Endothelial cell of coronary artery (primary cell): Measurements from ENCODE around the gene KRT6C. TPM values are rescaled to one million over a fixed set of nuclear protein-coding genes. Genes with fewer than 3 reads are reported as not detected.

Source experiments
- total RNA-seq: library from RNA; depleted of rRNA; stranded (reverse); fragments of >200 nt; gene quantifications from 2 replicates; pipeline ENCODE4 v1.2.3, GENCODE V29; 2014

Gene KRT6C
- not detected in 2 replicates for total RNA-seq

GRCh38 chr12:52473768-52474167 is at the start of gene KRT6C:
TSS of gene KRT6C (minus strand) at chr12:52473805. CDS start at chr12:52473737, 68 bp downstream.

GRCh38 chr12:52519826-52520662 is 46.4 kb upstream of the KRT6C start, which contains the start of gene KRT5:
TSS of gene KRT5 (minus strand) at chr12:52520394. CDS start at chr12:52520296, 98 bp downstream.

GRCh38 chr12:52493172-52493571 is 19.6 kb upstream of the KRT6C start, which contains the start of gene KRT6A:
TSS of gene KRT6A (minus strand) at chr12:52493257. CDS start at chr12:52493188, 69 bp downstream.

DNA sequence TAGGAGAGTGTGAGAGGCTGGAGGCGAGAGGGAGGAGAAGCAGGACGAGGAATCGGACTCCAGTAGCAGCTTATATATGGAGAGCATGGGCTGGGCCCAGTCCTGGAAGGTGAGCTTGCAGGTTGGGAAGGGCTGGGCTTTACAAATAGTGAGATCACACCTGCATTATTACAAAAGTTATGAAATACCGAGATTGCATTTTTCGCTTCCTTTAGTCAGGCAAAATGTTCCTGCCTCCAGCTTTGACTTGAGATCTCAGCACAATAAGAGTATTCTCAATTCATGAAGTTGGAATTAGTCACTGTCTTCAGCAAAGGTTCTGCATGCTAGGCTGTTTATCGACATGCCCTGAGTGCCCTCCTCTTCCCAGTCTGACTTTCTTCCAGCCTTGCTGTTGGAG is 21.5 kb downstream of the KRT6C start, which contains the start of gene KRT6B:
KRT6B (minus strand) TSS at position 46 of the 400 bp plus-strand sequence. CDS start 68 bp downstream, outside the sequence.

DNA sequence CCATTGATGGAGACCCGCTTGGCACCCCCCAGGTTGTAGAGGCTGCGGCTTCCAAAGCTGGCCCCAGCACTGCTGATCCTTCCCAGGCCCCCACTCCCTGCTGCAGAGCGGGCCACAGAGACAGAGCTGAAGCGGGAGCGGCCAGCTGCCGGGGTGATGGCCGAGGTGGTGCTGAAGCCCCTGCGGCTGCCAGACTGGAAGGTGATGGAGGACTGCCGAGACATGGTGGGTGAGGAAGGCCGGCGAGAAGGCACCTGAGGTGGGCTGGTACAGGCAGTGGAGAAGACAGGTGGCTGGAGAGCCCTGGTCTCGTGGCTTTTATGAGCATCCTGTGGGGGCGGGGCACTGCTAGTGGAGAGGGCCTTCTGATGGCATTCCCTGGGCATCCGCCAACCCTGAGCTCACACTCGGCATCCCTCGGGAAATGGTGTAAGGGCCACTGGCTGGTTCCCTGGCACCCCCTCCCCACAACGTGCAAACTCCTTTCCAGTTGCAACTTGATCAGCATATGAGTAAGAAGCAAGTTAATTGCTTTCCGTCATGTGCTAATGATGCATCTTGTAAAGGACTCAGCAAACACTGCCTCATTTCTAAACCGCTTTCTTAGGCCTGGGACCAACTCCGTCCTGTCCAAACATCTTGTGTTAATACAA is 39.4 kb downstream of the KRT6C start, which contains the start of gene KRT75:
KRT75 (minus strand) TSS at position 291 of the 653 bp plus-strand sequence; CDS start at position 224, 67 bp downstream.

Other genes starting within 250 kb of the KRT6C start
- 1,160 and 1,591 TPM in 2 replicates for gene KRT7, start 240.6 kb downstream of the KRT6C start, total RNA-seq
- gene KRT86, start 199.2 kb downstream of the KRT6C start, total RNA-seq = 0.85 TPM in 1 of 2 replicates, not detected in the other
- 0.18 TPM in 1 of 2 replicates, not detected in the other for gene KRT81, start 182.3 kb downstream of the KRT6C start, total RNA-seq
- gene KRT83, start 152.4 kb downstream of the KRT6C start, total RNA-seq = not detected in 2 replicates
- not detected in 2 replicates for gene KRT85, start 106.3 kb downstream of the KRT6C start, total RNA-seq
- gene KRT84, start 88.2 kb downstream of the KRT6C start, total RNA-seq = not detected in 2 replicates
- not detected in 2 replicates for gene KRT82, start 67.5 kb downstream of the KRT6C start, total RNA-seq
- gene KRT75, start 39.4 kb downstream of the KRT6C start, total RNA-seq = not detected in 2 replicates
- gene KRT6B, start 21.7 kb downstream of the KRT6C start, total RNA-seq = under 0.01 TPM in 1 of 2 replicates, not detected in the other
- 0.27 and 0.56 TPM in 2 replicates for gene KRT6A, start 19.5 kb upstream of the KRT6C start, total RNA-seq
- 0.18 and 0.28 TPM in 2 replicates for gene KRT5, start 46.6 kb upstream of the KRT6C start, total RNA-seq
- not detected in 2 replicates for gene KRT71, start 79.3 kb upstream of the KRT6C start, total RNA-seq
- not detected in 2 replicates for gene KRT74, start 100.0 kb upstream of the KRT6C start, total RNA-seq
- gene KRT72, start 127.7 kb upstream of the KRT6C start, total RNA-seq = not detected in 2 replicates
- not detected in 2 replicates for gene KRT73, start 144.8 kb upstream of the KRT6C start, total RNA-seq
- not detected in 2 replicates for gene KRT2, start 178.4 kb upstream of the KRT6C start, total RNA-seq
- not detected in 2 replicates for gene KRT1, start 206.6 kb upstream of the KRT6C start, total RNA-seq
- gene KRT77, start 229.7 kb upstream of the KRT6C start, total RNA-seq = not detected in 2 replicates